Astrocyte of the cerebellum (primary cell): ENCODE data around the gene CFAP45.

ENCODE experiments used
- DNase-seq: peaks from one replicate; pipeline ENCODE4 v3.0.0-alpha.2; 2011; ENCODE audit warnings: low read depth
- H3K4me3 ChIP-seq: 2 replicates; pipeline ENCODE4 v1.5.1; 2011; ENCODE audit warnings: mild to moderate bottlenecking, low read depth, low read length, moderate library complexity
- CTCF ChIP-seq: IDR thresholded peaks from 2 replicates; pipeline ENCODE4 v1.5.1; 2012; ENCODE audit warnings: low read length, low read depth, moderate library complexity, mild to moderate bottlenecking; ENCODE audit errors: missing control alignments
- in situ Hi-C: cut with HindIII; loops from 2 replicates; pipeline ENCODE4 v1.10.0; 2017; ENCODE audit warnings: low sequenced_read_pairs

CFAP45 gene

GRCh38 chr1:159944623-159945455 lies 44.9 kb upstream of the CFAP45 start:
- DNase-seq: no peak
- no peak for TF ChIP-seq CTCF
- H3K4me3 ChIP-seq: peak overlapping the region; percentile 41
- in situ Hi-C loops: loop anchor here (5.0 kb wide), 1 partner anchor 37 kb away; no protein-coding TSS in a partner anchor

- DNase-seq: no peak
- TF ChIP-seq CTCF: no peak
- in situ Hi-C loops: no loop called here
- no peak overlapping the region for H3K4me3 ChIP-seq
These were observed 44.1 kb upstream of the CFAP45 start for GRCh38 chr1:159943908-159944622.

GRCh38 chr1:159943278-159943640 lies 43.3 kb upstream of the CFAP45 start:
- no peak for DNase-seq
- in situ Hi-C loops: no loop called here
- no peak overlapping the region for H3K4me3 ChIP-seq
- TF ChIP-seq CTCF: no peak

- H3K4me3 ChIP-seq: no peak overlapping the region
- no peak for DNase-seq
- in situ Hi-C loops: no loop called here
- no peak for TF ChIP-seq CTCF
These were observed 42.8 kb upstream of the CFAP45 start for GRCh38 chr1:159942632-159943277.

GRCh38 chr1:159941591-159942560 lies 41.9 kb upstream of the CFAP45 start:
- TF ChIP-seq CTCF: no peak
- in situ Hi-C loops: no loop called here
- H3K4me3 ChIP-seq: no peak overlapping the region
- no peak for DNase-seq
